Chondrocyte (in vitro differentiated cells): ENCODE measurements around the gene UGT1A1. TPM values are rescaled to one million over a fixed set of nuclear protein-coding genes. Genes with fewer than 3 reads are reported as not detected.

Experiments
- DNase-seq: peaks from one replicate; pipeline ENCODE4 v3.0.0; 2021; ENCODE audit warnings: mixed read lengths, low spot score
- H3K27ac Mint-ChIP-seq: one replicate; pipeline ENCODE4 v1.8.0; 2021; ENCODE audit warnings: mild to moderate bottlenecking, moderate library complexity, mixed read lengths; ENCODE audit not compliant: unreplicated experiment
- H3K27me3 Mint-ChIP-seq: 2 replicates; pipeline ENCODE4 v1.8.0; 2021; ENCODE audit warnings: low read depth, mixed read lengths
- H3K36me3 Mint-ChIP-seq: 2 replicates; pipeline ENCODE4 v1.8.0; 2021; ENCODE audit warnings: low read depth, mixed read lengths
- H3K4me1 Mint-ChIP-seq: 2 replicates; pipeline ENCODE4 v1.8.0; 2021; ENCODE audit warnings: low read depth, mild to moderate bottlenecking, mixed read lengths
- H3K4me3 Mint-ChIP-seq: one replicate; pipeline ENCODE4 v1.8.0; 2021; ENCODE audit warnings: mild to moderate bottlenecking, moderate library complexity, mixed read lengths; ENCODE audit not compliant: unreplicated experiment
- H3K9me3 Mint-ChIP-seq: 2 replicates; pipeline ENCODE4 v1.8.0; 2021; ENCODE audit warnings: low read depth, mixed read lengths
- total RNA-seq: library from RNA; stranded (reverse); gene quantifications from 3 replicates; pipeline ENCODE4 v1.2.1, GENCODE V29; 2021
- TF ChIP-seq, protein P1 (sequence below): fragments of 200-600 bp; sonication (generic); IDR thresholded peaks from 2 replicates; pipeline ENCODE4 v1.5.0; 2021; ENCODE audit warnings: antibody characterized with exemption, mild to moderate bottlenecking, moderate library complexity

Gene UGT1A1
- total RNA-seq, 1 donor from 2014 or later, result not detected

GRCh38 chr2:233772153-233772552 is 12.1 kb downstream of the UGT1A1 start:
- Mint-ChIP-seq H3K9me3 (peaks cover 6% of the 10 kb centered on the region), H3K27me3 (peaks cover 19% of the 10 kb centered on the region), H3K4me1 (no peaks in the 10 kb centered on the region), H3K4me3 (no peak overlapping the region), H3K27ac (no peak overlapping the region), H3K36me3 (peaks cover 1% of the 10 kb centered on the region)
- no peak for DNase-seq
- TF ChIP-seq, protein P1, sequence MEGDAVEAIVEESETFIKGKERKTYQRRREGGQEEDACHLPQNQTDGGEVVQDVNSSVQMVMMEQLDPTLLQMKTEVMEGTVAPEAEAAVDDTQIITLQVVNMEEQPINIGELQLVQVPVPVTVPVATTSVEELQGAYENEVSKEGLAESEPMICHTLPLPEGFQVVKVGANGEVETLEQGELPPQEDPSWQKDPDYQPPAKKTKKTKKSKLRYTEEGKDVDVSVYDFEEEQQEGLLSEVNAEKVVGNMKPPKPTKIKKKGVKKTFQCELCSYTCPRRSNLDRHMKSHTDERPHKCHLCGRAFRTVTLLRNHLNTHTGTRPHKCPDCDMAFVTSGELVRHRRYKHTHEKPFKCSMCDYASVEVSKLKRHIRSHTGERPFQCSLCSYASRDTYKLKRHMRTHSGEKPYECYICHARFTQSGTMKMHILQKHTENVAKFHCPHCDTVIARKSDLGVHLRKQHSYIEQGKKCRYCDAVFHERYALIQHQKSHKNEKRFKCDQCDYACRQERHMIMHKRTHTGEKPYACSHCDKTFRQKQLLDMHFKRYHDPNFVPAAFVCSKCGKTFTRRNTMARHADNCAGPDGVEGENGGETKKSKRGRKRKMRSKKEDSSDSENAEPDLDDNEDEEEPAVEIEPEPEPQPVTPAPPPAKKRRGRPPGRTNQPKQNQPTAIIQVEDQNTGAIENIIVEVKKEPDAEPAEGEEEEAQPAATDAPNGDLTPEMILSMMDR, result no peak

- Mint-ChIP-seq H3K4me3 (no peak overlapping the region), H3K27ac (no peak overlapping the region), H3K36me3 (peaks cover 1% of the 10 kb centered on the region), H3K4me1 (no peaks in the 10 kb centered on the region), H3K27me3 (peaks cover 16% of the 10 kb centered on the region), H3K9me3 (peaks cover 6% of the 10 kb centered on the region)
- TF ChIP-seq, protein P1, result peak; percentile 53
- DNase-seq, result no peak
Measured at GRCh38 chr2:233772583-233772982, 12.5 kb downstream of the UGT1A1 start.

- peaks cover 10% of the 10 kb centered on the region for H3K9me3 Mint-ChIP-seq
- H3K27ac Mint-ChIP-seq, result no peak overlapping the region
- no peaks in the 10 kb centered on the region for H3K4me1 Mint-ChIP-seq
- H3K27me3 Mint-ChIP-seq, result peaks cover 16% of the 10 kb centered on the region
- peaks cover 6% of the 10 kb centered on the region for H3K36me3 Mint-ChIP-seq
- DNase-seq, result no peak
- TF ChIP-seq, protein P1, result no peak
- H3K4me3 Mint-ChIP-seq, result no peak overlapping the region
Measured at GRCh38 chr2:233773854-233774253, 13.8 kb downstream of the UGT1A1 start.

GRCh38 chr2:233775414-233775813 is 15.3 kb downstream of the UGT1A1 start:
- TF ChIP-seq, protein P1, result no peak
- Mint-ChIP-seq H3K27me3 (peaks cover 19% of the 10 kb centered on the region), H3K27ac (no peak overlapping the region), H3K4me3 (no peak overlapping the region), H3K4me1 (no peaks in the 10 kb centered on the region), H3K36me3 (peaks cover 6% of the 10 kb centered on the region), H3K9me3 (peaks cover 10% of the 10 kb centered on the region)
- DNase-seq, result no peak

DNA sequence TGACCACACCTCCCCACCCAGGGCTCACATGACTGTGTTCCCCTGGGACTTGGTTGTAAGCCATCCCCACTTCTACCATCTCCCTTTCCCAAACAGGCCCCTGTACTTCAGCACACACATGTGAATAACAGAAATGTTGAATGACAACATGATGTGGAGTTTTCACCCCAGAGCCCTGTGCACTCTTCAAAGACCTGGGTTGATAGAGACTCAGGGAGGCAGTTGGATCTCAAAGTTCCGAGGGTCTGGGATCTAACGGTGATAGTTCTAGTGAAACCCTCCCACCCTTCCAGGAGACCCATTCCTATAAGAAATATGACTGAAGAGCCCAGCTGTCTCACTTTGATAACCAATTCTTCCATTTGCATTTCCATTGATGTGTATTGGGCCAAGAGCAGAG is 18.0 kb downstream of the UGT1A1 start, which contains the start of gene MROH2A:
TSS of gene MROH2A (plus strand) at position 301 of the 400 bp plus-strand sequence. CDS start 1,029 bp downstream, outside the sequence.
- no peaks in the 10 kb centered on the region for H3K4me1 Mint-ChIP-seq
- TF ChIP-seq, protein P1, result no peak
- peaks cover 29% of the 10 kb centered on the region for H3K27me3 Mint-ChIP-seq
- no peak for DNase-seq
- no peak within 1 kb of the TSS for H3K4me3 Mint-ChIP-seq
- H3K36me3 Mint-ChIP-seq, result peaks cover 10% of the 10 kb centered on the region
- peaks cover 27% of the 10 kb centered on the region for H3K9me3 Mint-ChIP-seq
- H3K27ac Mint-ChIP-seq, result no peak within 1 kb of the TSS
